LNCaP clone FGC (cell line): ENCODE measurements around the gene AGPAT3.

Source experiments
- DNase-seq: peaks from one replicate; pipeline ENCODE4 v3.0.0-alpha.2; 2011; ENCODE audit warnings: low read depth
- H3K4me3 ChIP-seq: 2 replicates; pipeline ENCODE4 v1.5.1; 2011; ENCODE audit warnings: mild to moderate bottlenecking, low read depth, low read length, control low read depth
- CTCF ChIP-seq: IDR thresholded peaks from 2 replicates; pipeline ENCODE4 v1.5.1; 2012; ENCODE audit warnings: mild to moderate bottlenecking; ENCODE audit not compliant: control insufficient read depth, insufficient read depth; ENCODE audit errors: extremely low read depth

AGPAT3 gene

DNA sequence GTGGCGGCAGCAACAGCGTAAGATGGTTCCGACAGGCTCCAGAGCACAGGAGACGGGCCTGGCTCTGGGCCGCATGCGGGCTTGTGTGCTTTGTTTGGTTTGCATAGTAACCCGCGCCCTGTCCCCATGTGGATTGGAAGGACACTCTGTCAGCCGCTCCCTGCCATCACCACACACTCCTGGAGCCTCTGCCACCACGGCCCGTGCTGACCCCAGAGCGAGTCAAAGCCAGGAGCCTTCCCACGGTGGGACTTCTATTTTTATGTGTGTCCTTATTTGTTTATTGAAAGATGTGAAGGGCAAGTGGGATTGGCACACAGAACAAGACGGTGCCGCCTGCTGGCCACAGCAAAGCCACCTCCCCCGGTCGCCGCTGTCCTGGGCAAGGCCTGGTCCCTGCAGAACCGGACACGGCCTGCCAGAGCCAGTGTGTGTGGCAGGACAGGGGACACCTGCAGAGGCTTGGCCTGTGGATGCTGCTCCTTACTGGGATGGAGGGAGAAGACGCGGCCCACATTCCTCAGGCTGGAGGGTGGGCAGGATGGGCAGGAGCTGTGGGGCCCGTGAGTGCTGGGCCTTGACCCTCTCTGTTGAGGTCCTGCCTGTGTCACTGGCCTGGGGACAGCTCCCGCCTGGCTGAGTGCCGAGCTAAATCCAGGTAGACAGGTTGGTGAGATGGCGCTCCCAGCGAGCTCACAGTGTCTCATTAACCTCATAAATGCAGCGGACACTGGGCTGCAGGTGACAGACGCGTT is 64.4 kb downstream of the AGPAT3 start:
- peak; percentile 68 for TF ChIP-seq CTCF
- peak; percentile 87 for DNase-seq
- no peak overlapping the region for H3K4me3 ChIP-seq

GRCh38 chr21:43930074-43930847 is 65.2 kb downstream of the AGPAT3 start:
- no peak overlapping the region for H3K4me3 ChIP-seq
- TF ChIP-seq CTCF = no peak
- no peak for DNase-seq

- no peak overlapping the region for H3K4me3 ChIP-seq
- no peak for DNase-seq
- TF ChIP-seq CTCF = no peak
These were observed 65.9 kb downstream of the AGPAT3 start for GRCh38 chr21:43930848-43931375.

DNA sequence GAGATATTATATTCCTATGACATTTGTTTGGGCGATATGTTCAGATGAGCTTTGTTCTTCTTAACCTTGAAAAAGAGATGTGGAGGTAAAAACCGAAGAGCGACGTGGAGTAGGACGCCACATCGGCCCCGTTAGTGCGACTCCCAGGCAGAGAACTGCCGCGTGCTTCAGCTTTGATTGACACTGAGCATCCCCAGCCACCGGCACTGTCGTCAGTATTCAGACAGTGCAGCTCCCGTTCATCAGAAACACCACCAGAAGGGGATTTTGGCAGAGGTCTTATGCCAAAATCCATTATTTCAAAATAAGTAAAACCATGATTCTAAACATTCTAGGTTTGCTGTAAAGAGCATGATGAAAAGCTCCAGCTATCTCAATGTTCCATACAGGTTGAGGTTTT is 66.5 kb downstream of the AGPAT3 start:
- no peak for TF ChIP-seq CTCF

GRCh38 chr21:43932005-43932404 is 67.0 kb downstream of the AGPAT3 start:
- H3K4me3 ChIP-seq = no peak overlapping the region
- TF ChIP-seq CTCF = no peak

More for the DNA sequence above, 66.5 kb downstream of the AGPAT3 start:
- no peak for DNase-seq
- H3K4me3 ChIP-seq = no peak overlapping the region

GRCh38 chr21:43933199-43933598 is 68.2 kb downstream of the AGPAT3 start:
- no peak for TF ChIP-seq CTCF
- no peak overlapping the region for H3K4me3 ChIP-seq
- no peak for DNase-seq

More at GRCh38 chr21:43932005-43932404, 67.0 kb downstream of the AGPAT3 start:
- no peak for DNase-seq

- no peak overlapping the region for H3K4me3 ChIP-seq
- DNase-seq = no peak
- no peak for TF ChIP-seq CTCF
These were observed 68.7 kb downstream of the AGPAT3 start for GRCh38 chr21:43933680-43934079.
